ENCODE measurements around the gene TUBA8.
"Not testable (repeated sequence)": the region's sequence is repeated elsewhere in the genome, so short reads cannot be mapped to it uniquely, and the experiment has no call there.

The TUBA8 gene

GRCh38 chr22:18120857-18121256 is 10.2 kb downstream of the TUBA8 start:
- Histone ChIP-seq H3K9me3 (ENCODE audit: insufficient read depth, low read depth, low read length) (no peaks in the 10 kb centered on the region), H3K36me3 (ENCODE audit: insufficient read depth, low read depth, low read length) (no peaks in the 10 kb centered on the region), H3K4me1 (ENCODE audit: insufficient read depth, low read length) (no peaks in the 10 kb centered on the region; the same call in 1 of the 2 replicates), H3K4me3 (ENCODE audit: low read length) (no peak overlapping the region), H3K27ac (ENCODE audit: low read length) (no peak overlapping the region), H3K9ac (ENCODE audit: low read depth, low read length) (no peak overlapping the region), H3K27me3 (ENCODE audit: insufficient read depth, low read length) (no peaks in the 10 kb centered on the region)

- H3K36me3 ChIP-seq (ENCODE audit: insufficient read depth, low read depth, low read length) = no peaks in the 10 kb centered on the region
- H3K9me3 ChIP-seq (ENCODE audit: insufficient read depth, low read depth, low read length) = no peaks in the 10 kb centered on the region
- H3K27me3 ChIP-seq (ENCODE audit: insufficient read depth, low read length) = no peaks in the 10 kb centered on the region
- H3K9ac ChIP-seq (ENCODE audit: low read depth, low read length) = no peak overlapping the region
- H3K4me3 ChIP-seq (ENCODE audit: low read length) = no peak overlapping the region
- H3K4me1 ChIP-seq (ENCODE audit: insufficient read depth, low read length) = no peaks in the 10 kb centered on the region; the same call in 1 of the 2 replicates
- no peak overlapping the region for H3K27ac ChIP-seq (ENCODE audit: low read length)
Observed at GRCh38 chr22:18121506-18121905, 10.9 kb downstream of the TUBA8 start.

GRCh38 chr22:18121954-18122554 is 11.4 kb downstream of the TUBA8 start:
- no peak overlapping the region for H3K27ac ChIP-seq (ENCODE audit: low read length)
- H3K4me1 ChIP-seq (ENCODE audit: insufficient read depth, low read length) = no peaks in the 10 kb centered on the region; the same call in 1 of the 2 replicates
- H3K4me3 ChIP-seq (ENCODE audit: low read length) = no peak overlapping the region
- H3K36me3 ChIP-seq (ENCODE audit: insufficient read depth, low read depth, low read length) = no peaks in the 10 kb centered on the region
- no peaks in the 10 kb centered on the region for H3K27me3 ChIP-seq (ENCODE audit: insufficient read depth, low read length)
- no peak overlapping the region for H3K9ac ChIP-seq (ENCODE audit: low read depth, low read length)
- H3K9me3 ChIP-seq (ENCODE audit: insufficient read depth, low read depth, low read length) = no peaks in the 10 kb centered on the region

GRCh38 chr22:18123476-18124025 is 12.9 kb downstream of the TUBA8 start:
- not testable (repeated sequence) for H3K4me1 ChIP-seq (ENCODE audit: insufficient read depth, low read length); H3K4me3 ChIP-seq (ENCODE audit: low read length); H3K9me3 ChIP-seq (ENCODE audit: insufficient read depth, low read depth, low read length); H3K36me3 ChIP-seq (ENCODE audit: insufficient read depth, low read depth, low read length); H3K27ac ChIP-seq (ENCODE audit: low read length); H3K9ac ChIP-seq (ENCODE audit: low read depth, low read length); H3K27me3 ChIP-seq (ENCODE audit: insufficient read depth, low read length)

GRCh38 chr22:18126606-18127005 is 16.0 kb downstream of the TUBA8 start:
- no peak overlapping the region for H3K9ac ChIP-seq (ENCODE audit: low read depth, low read length)
- no peaks in the 10 kb centered on the region; the same call in 1 of the 2 replicates for H3K4me1 ChIP-seq (ENCODE audit: insufficient read depth, low read length)
- H3K9me3 ChIP-seq (ENCODE audit: insufficient read depth, low read depth, low read length) = no peaks in the 10 kb centered on the region
- no peak overlapping the region for H3K27ac ChIP-seq (ENCODE audit: low read length)
- H3K36me3 ChIP-seq (ENCODE audit: insufficient read depth, low read depth, low read length) = no peaks in the 10 kb centered on the region
- no peak overlapping the region for H3K4me3 ChIP-seq (ENCODE audit: low read length)
- H3K27me3 ChIP-seq (ENCODE audit: insufficient read depth, low read length) = no peaks in the 10 kb centered on the region

- no peak overlapping the region for H3K27ac ChIP-seq (ENCODE audit: low read length)
- no peaks in the 10 kb centered on the region for H3K4me1 ChIP-seq (ENCODE audit: insufficient read depth, low read length)
- H3K36me3 ChIP-seq (ENCODE audit: insufficient read depth, low read depth, low read length) = no peaks in the 10 kb centered on the region
- no peaks in the 10 kb centered on the region for H3K27me3 ChIP-seq (ENCODE audit: insufficient read depth, low read length)
- no peak overlapping the region for H3K9ac ChIP-seq (ENCODE audit: low read depth, low read length)
- H3K9me3 ChIP-seq (ENCODE audit: insufficient read depth, low read depth, low read length) = no peaks in the 10 kb centered on the region
- no peak overlapping the region for H3K4me3 ChIP-seq (ENCODE audit: low read length)
Observed at GRCh38 chr22:18130018-18130417, 19.4 kb downstream of the TUBA8 start.

- Histone ChIP-seq H3K36me3 (ENCODE audit: insufficient read depth, low read depth, low read length) (no peaks in the 10 kb centered on the region), H3K9ac (ENCODE audit: low read depth, low read length) (no peak overlapping the region), H3K27ac (ENCODE audit: low read length) (no peak overlapping the region), H3K4me1 (ENCODE audit: insufficient read depth, low read length) (no peaks in the 10 kb centered on the region), H3K4me3 (ENCODE audit: low read length) (no peak overlapping the region), H3K9me3 (ENCODE audit: insufficient read depth, low read depth, low read length) (no peaks in the 10 kb centered on the region), H3K27me3 (ENCODE audit: insufficient read depth, low read length) (no peaks in the 10 kb centered on the region)
Observed at GRCh38 chr22:18130699-18131429, 20.3 kb downstream of the TUBA8 start.

- no peak overlapping the region for H3K27ac ChIP-seq (ENCODE audit: low read length)
Observed at GRCh38 chr22:18133452-18133851, 22.8 kb downstream of the TUBA8 start.

GRCh38 chr22:18136563-18137320 is 26.1 kb downstream of the TUBA8 start:
- no peak overlapping the region for H3K27ac ChIP-seq (ENCODE audit: low read length)
- no peaks in the 10 kb centered on the region for H3K9me3 ChIP-seq (ENCODE audit: insufficient read depth, low read depth, low read length)
- H3K9ac ChIP-seq (ENCODE audit: low read depth, low read length) = no peak overlapping the region
- no peaks in the 10 kb centered on the region for H3K4me1 ChIP-seq (ENCODE audit: insufficient read depth, low read length)
- no peak overlapping the region for H3K4me3 ChIP-seq (ENCODE audit: low read length)
- no peaks in the 10 kb centered on the region for H3K27me3 ChIP-seq (ENCODE audit: insufficient read depth, low read length)
- no peaks in the 10 kb centered on the region for H3K36me3 ChIP-seq (ENCODE audit: insufficient read depth, low read depth, low read length)

More at GRCh38 chr22:18133452-18133851, 22.8 kb downstream of the TUBA8 start:
- Histone ChIP-seq H3K9me3 (ENCODE audit: insufficient read depth, low read depth, low read length) (no peaks in the 10 kb centered on the region), H3K27me3 (ENCODE audit: insufficient read depth, low read length) (no peaks in the 10 kb centered on the region), H3K4me1 (ENCODE audit: insufficient read depth, low read length) (no peaks in the 10 kb centered on the region), H3K36me3 (ENCODE audit: insufficient read depth, low read depth, low read length) (no peaks in the 10 kb centered on the region), H3K9ac (ENCODE audit: low read depth, low read length) (no peak overlapping the region), H3K4me3 (ENCODE audit: low read length) (no peak overlapping the region)

GRCh38 chr22:18141004-18141403 is 30.4 kb downstream of the TUBA8 start:
- not testable (repeated sequence) for H3K27ac ChIP-seq (ENCODE audit: low read length); H3K9ac ChIP-seq (ENCODE audit: low read depth, low read length); H3K36me3 ChIP-seq (ENCODE audit: insufficient read depth, low read depth, low read length); H3K4me3 ChIP-seq (ENCODE audit: low read length); H3K9me3 ChIP-seq (ENCODE audit: insufficient read depth, low read depth, low read length); H3K27me3 ChIP-seq (ENCODE audit: insufficient read depth, low read length); H3K4me1 ChIP-seq (ENCODE audit: insufficient read depth, low read length)

GRCh38 chr22:18144105-18144504 is 33.5 kb downstream of the TUBA8 start:
- Histone ChIP-seq H3K4me3 (ENCODE audit: low read length) (no peak overlapping the region), H3K9me3 (ENCODE audit: insufficient read depth, low read depth, low read length) (no peaks in the 10 kb centered on the region), H3K27me3 (ENCODE audit: insufficient read depth, low read length) (peaks cover 6% of the 10 kb centered on the region; the same call in 1 of the 2 replicates), H3K36me3 (ENCODE audit: insufficient read depth, low read depth, low read length) (no peaks in the 10 kb centered on the region), H3K27ac (ENCODE audit: low read length) (no peak overlapping the region), H3K9ac (ENCODE audit: low read depth, low read length) (no peak overlapping the region), H3K4me1 (ENCODE audit: insufficient read depth, low read length) (no peaks in the 10 kb centered on the region)

All from iPS-20b (cell line).